Mesendoderm (in vitro differentiated cells): ENCODE measurements around the gene GLG1.

Experiments used
- DNase-seq: peaks from one replicate; pipeline ENCODE4 v3.0.0; 2013
- H2AK5ac ChIP-seq: 2 replicates; pipeline ENCODE4 v1.6.1; 2013; ENCODE audit warnings: low read length, inconsistent platforms
- H2BK120ac ChIP-seq: 2 replicates; pipeline ENCODE4 v1.6.1; 2013; ENCODE audit warnings: low read depth, mild to moderate bottlenecking, low read length, moderate library complexity, mixed read lengths
- H2BK15ac ChIP-seq: replicated peaks from 2 replicates; pipeline ENCODE4 v1.6.1; 2013; ENCODE audit warnings: low read depth, mild to moderate bottlenecking, moderate library complexity
- H2BK5ac ChIP-seq: 2 replicates; pipeline ENCODE4 v1.6.1; 2013; ENCODE audit warnings: low read length, inconsistent platforms
- H3K18ac ChIP-seq: 2 replicates; pipeline ENCODE4 v1.6.1; 2013; ENCODE audit warnings: mild to moderate bottlenecking, low read length, mixed read lengths
- H3K23ac ChIP-seq: one replicate; pipeline ENCODE4 v1.6.1; 2013; ENCODE audit warnings: low read length
- H3K27ac ChIP-seq: 2 replicates; pipeline ENCODE4 v1.5.1; 2013; ENCODE audit warnings: low read depth, mild to moderate bottlenecking, inconsistent platforms, low read length, moderate library complexity
- H3K27me3 ChIP-seq: 2 replicates; pipeline ENCODE4 v1.6.1; 2013; ENCODE audit warnings: low read length, control low read depth, mild to moderate bottlenecking, inconsistent platforms; ENCODE audit not compliant: insufficient read depth, poor library complexity
- H3K36me3 ChIP-seq: 2 replicates; pipeline ENCODE4 v1.6.1; 2013; ENCODE audit warnings: low read length, inconsistent platforms; ENCODE audit not compliant: control insufficient read depth, insufficient read depth
- H3K4ac ChIP-seq: one replicate; pipeline ENCODE4 v1.6.1; 2013; ENCODE audit warnings: low read depth, mild to moderate bottlenecking, low read length, moderate library complexity
- H3K4me1 ChIP-seq: 2 replicates; pipeline ENCODE4 v1.6.1; 2013; ENCODE audit warnings: low read depth, low read length, inconsistent platforms; ENCODE audit not compliant: control insufficient read depth
- H3K4me2 ChIP-seq: 2 replicates; pipeline ENCODE4 v1.6.1; 2013; ENCODE audit warnings: low read length
- H3K4me3 ChIP-seq: 2 replicates; pipeline ENCODE4 v1.5.1; 2013; ENCODE audit warnings: mild to moderate bottlenecking, low read length
- H3K56ac ChIP-seq: one replicate; pipeline ENCODE4 v1.6.1; 2013; ENCODE audit warnings: low read length
- H3K79me1 ChIP-seq: 2 replicates; pipeline ENCODE4 v1.6.1; 2013; ENCODE audit warnings: low read length, inconsistent platforms
- H3K79me2 ChIP-seq: 2 replicates; pipeline ENCODE4 v1.6.1; 2013; ENCODE audit warnings: mild to moderate bottlenecking, low read length; ENCODE audit not compliant: control insufficient read depth, insufficient read depth
- H3K9ac ChIP-seq: 2 replicates; pipeline ENCODE4 v1.6.1; 2013; ENCODE audit warnings: low read length, inconsistent platforms
- H4K5ac ChIP-seq: one replicate; pipeline ENCODE4 v1.6.1; 2013; ENCODE audit warnings: low read length
- H4K8ac ChIP-seq: one replicate; pipeline ENCODE4 v1.6.1; 2013; ENCODE audit warnings: low read depth, mild to moderate bottlenecking, control low read depth, low read length, moderate library complexity
- WGBS: extraction: QIAGEN DNeasy Blood & Tissue Kit; methylation state at CpG from one replicate; pipeline ENCODE4 v1.1.7; 2013; ENCODE audit warnings: low lambda C conversion rate, missing lambda C conversion rate; ENCODE audit not compliant: insufficient coverage; ENCODE audit errors: extremely low coverage; 5-methylcytosine and 5-hydroxymethylcytosine counted together

The GLG1 gene

GRCh38 chr16:74497761-74498160 is 109.2 kb downstream of the GLG1 start:
- no peak overlapping the region for H2BK15ac ChIP-seq
- H3K56ac ChIP-seq = no peak overlapping the region
- no peak overlapping the region for H3K4me3 ChIP-seq
- H3K9ac ChIP-seq = no peak overlapping the region
- H2AK5ac ChIP-seq = no peak overlapping the region
- H3K27ac ChIP-seq = no peak overlapping the region
- no peak overlapping the region for H3K4ac ChIP-seq
- no peaks in the 10 kb centered on the region for H3K27me3 ChIP-seq
- no peak overlapping the region for H3K18ac ChIP-seq
- no peak overlapping the region for H4K8ac ChIP-seq
- H4K5ac ChIP-seq = no peak overlapping the region
- no peaks in the 10 kb centered on the region for H3K79me2 ChIP-seq
- no peak for DNase-seq
- no peak overlapping the region for H2BK5ac ChIP-seq
- peaks cover 1% of the 10 kb centered on the region for H3K36me3 ChIP-seq
- H3K4me2 ChIP-seq = no peak overlapping the region
- H2BK120ac ChIP-seq = no peak overlapping the region
- H3K4me1 ChIP-seq = no peaks in the 10 kb centered on the region
- no CpG with 5 or more reads among the region's 3 CpGs for WGBS
- no peaks in the 10 kb centered on the region for H3K79me1 ChIP-seq
- H3K23ac ChIP-seq = no peak overlapping the region

GRCh38 chr16:74496054-74496453 is 110.9 kb downstream of the GLG1 start:
- no peak overlapping the region for H4K8ac ChIP-seq
- H2BK15ac ChIP-seq = no peak overlapping the region
- no peak overlapping the region for H3K23ac ChIP-seq
- no peak overlapping the region for H3K56ac ChIP-seq
- H3K4me3 ChIP-seq = no peak overlapping the region
- no peak overlapping the region for H3K18ac ChIP-seq
- no CpG with 5 or more reads among the region's 3 CpGs for WGBS
- H3K27ac ChIP-seq = no peak overlapping the region
- no peak overlapping the region for H3K4ac ChIP-seq
- no peaks in the 10 kb centered on the region for H3K27me3 ChIP-seq
- no peak overlapping the region for H2AK5ac ChIP-seq
- no peak overlapping the region for H2BK120ac ChIP-seq
- H3K4me1 ChIP-seq = no peaks in the 10 kb centered on the region
- no peak for DNase-seq
- no peak overlapping the region for H3K9ac ChIP-seq
- no peak overlapping the region for H4K5ac ChIP-seq
- no peaks in the 10 kb centered on the region for H3K79me1 ChIP-seq
- H3K4me2 ChIP-seq = no peak overlapping the region
- H3K79me2 ChIP-seq = no peaks in the 10 kb centered on the region
- H2BK5ac ChIP-seq = no peak overlapping the region
- H3K36me3 ChIP-seq = no peaks in the 10 kb centered on the region

GRCh38 chr16:74492976-74493375 is 113.9 kb downstream of the GLG1 start:
- Histone ChIP-seq H3K9ac (no peak overlapping the region), H3K4ac (no peak overlapping the region), H2BK120ac (no peak overlapping the region), H3K56ac (no peak overlapping the region), H3K4me3 (no peak overlapping the region), H4K8ac (no peak overlapping the region), H3K18ac (no peak overlapping the region), H4K5ac (no peak overlapping the region), H2BK5ac (no peak overlapping the region), H3K27me3 (no peaks in the 10 kb centered on the region), H3K36me3 (no peaks in the 10 kb centered on the region), H3K23ac (no peak overlapping the region), H3K4me1 (no peaks in the 10 kb centered on the region), H3K4me2 (no peak overlapping the region), H3K79me2 (no peaks in the 10 kb centered on the region), H2BK15ac (no peak overlapping the region), H3K27ac (no peak overlapping the region), H2AK5ac (no peak overlapping the region), H3K79me1 (no peaks in the 10 kb centered on the region)
- WGBS = no CpG with 5 or more reads among the region's 10 CpGs
- DNase-seq = no peak

DNA sequence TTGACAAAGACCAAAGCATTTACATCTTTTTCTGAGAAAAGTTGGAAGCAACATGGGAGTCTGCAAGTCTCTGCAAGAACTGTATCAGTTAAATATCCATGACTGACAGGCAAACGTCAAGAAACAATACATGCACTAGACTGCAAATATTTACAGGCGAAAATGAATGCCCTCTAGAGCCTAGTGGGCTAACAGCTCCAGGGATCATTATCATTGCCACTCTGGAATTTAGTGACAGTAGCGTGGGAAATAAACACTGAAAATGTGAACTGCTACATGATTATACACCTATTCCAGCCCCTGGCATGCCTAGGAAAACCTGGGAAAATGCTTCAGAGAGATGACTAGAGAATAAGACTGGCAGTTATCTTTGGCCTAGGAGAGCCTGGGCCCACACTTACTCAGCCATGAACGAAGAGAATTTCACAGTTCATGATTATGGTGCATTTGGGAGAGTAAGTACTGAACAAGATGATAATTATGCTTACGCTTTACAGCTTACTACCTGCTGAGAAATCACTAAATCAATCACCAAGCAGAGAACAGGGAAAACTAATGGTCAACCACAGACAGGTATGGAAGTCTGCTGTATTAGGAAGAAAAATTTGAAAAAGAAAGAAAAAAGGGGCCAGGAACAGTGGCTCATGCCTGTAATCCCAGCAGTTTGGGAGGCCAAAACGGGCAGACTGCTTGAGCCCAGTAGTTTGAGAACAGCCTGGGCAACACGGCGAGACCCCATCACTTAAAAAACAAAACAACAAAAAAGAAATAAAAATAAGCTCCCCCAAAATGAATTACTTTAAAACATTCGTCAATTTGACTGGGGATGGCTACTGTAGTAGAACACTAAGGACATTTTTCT is 119.0 kb downstream of the GLG1 start:
- Histone ChIP-seq H2BK15ac (no peak overlapping the region), H3K23ac (no peak overlapping the region), H3K4ac (no peak overlapping the region), H3K79me2 (no peaks in the 10 kb centered on the region), H4K5ac (no peak overlapping the region), H3K27me3 (no peaks in the 10 kb centered on the region), H3K79me1 (no peaks in the 10 kb centered on the region), H3K36me3 (no peaks in the 10 kb centered on the region), H3K4me2 (no peak overlapping the region), H3K56ac (no peak overlapping the region), H2AK5ac (no peak overlapping the region), H3K4me3 (no peak overlapping the region), H3K9ac (no peak overlapping the region), H3K4me1 (no peaks in the 10 kb centered on the region), H3K27ac (no peak overlapping the region), H4K8ac (no peak overlapping the region), H3K18ac (no peak overlapping the region), H2BK5ac (no peak overlapping the region), H2BK120ac (no peak overlapping the region)
- DNase-seq = peak; percentile 41
- WGBS = no CpG with 5 or more reads among the region's 9 CpGs

- Histone ChIP-seq H2AK5ac (no peak overlapping the region), H2BK120ac (no peak overlapping the region), H3K18ac (no peak overlapping the region), H4K5ac (no peak overlapping the region), H3K4me2 (no peak overlapping the region), H3K56ac (no peak overlapping the region), H3K79me1 (no peaks in the 10 kb centered on the region), H3K4ac (no peak overlapping the region), H2BK15ac (no peak overlapping the region), H3K79me2 (no peaks in the 10 kb centered on the region), H3K9ac (no peak overlapping the region), H4K8ac (no peak overlapping the region), H3K27me3 (no peaks in the 10 kb centered on the region), H2BK5ac (no peak overlapping the region), H3K4me1 (no peaks in the 10 kb centered on the region), H3K23ac (no peak overlapping the region), H3K27ac (no peak overlapping the region), H3K4me3 (no peak overlapping the region), H3K36me3 (no peaks in the 10 kb centered on the region)
- DNase-seq = peak; percentile 73
- no CpG with 5 or more reads among the region's 1 CpG for WGBS
Measured at GRCh38 chr16:74485916-74486315, 121.0 kb downstream of the GLG1 start.
